ENCODE data around the gene MATK.
"Not testable (repeated sequence)": the region's sequence is repeated elsewhere in the genome, so short reads cannot be mapped to it uniquely, and the experiment has no call there.

The MATK gene

DNA sequence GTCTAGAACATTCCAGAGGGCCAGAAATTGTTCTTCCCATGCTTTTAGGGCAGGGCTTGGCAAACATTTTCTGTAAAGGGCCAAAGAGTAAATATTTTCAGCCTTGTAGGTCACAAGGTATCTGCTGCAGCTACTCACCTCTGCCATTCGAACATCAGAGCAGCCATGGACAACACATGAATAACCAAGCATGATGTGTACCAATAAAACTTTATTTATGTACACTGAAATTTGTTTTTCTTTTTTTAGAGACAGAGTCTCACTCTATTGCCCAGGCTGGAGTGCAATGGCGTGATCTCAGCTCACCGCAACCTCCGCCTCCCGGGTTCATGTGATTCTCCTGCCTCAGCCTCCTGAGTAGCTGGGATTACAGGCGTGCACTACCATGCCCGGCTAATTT is 28.5 kb downstream of the MATK start:
- not testable (repeated sequence) for DNase-seq (ENCODE audit: insufficient read length, low spot score); FAIRE-seq

DNA sequence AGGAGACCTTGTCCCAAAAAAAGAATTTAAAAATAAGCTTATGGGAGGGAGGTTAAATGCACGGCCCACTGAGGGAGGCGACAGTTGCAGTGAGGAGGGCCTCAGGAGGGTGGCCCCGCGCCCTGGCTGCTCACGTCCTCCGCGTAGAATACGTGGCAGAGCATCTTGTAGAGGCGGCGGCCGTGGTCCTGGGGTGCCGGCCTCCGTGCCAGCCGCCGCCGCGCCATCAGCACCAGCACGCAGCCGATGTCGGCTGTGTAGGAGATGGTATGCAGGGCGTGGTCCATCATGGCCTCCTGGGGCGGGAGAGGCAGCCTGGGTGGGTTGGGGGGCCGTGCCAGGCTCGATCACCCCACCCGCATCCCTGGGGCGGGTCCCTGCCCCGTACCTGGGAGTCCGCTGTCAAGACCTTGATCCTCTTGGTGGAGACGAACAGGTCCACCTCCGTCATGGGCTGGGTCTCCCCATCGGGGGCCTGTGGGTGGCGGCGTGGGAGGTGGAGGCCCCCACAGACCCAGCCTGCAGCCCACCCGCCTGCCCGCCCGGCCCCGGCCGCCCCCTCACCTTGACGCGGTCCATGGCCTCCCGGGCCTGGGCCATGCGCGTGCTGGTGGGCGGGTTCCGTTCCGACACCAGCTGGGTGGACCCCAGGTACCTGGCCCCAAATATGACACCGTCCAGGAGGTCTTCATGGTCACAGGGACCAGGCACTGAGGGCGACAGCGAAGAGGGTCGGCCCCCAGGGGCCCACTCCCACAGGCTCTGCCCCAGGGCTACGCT is 32.4 kb downstream of the MATK start:
- FAIRE-seq (no peak), DNase-seq (ENCODE audit: insufficient read length, low spot score) (no peak)

DNA sequence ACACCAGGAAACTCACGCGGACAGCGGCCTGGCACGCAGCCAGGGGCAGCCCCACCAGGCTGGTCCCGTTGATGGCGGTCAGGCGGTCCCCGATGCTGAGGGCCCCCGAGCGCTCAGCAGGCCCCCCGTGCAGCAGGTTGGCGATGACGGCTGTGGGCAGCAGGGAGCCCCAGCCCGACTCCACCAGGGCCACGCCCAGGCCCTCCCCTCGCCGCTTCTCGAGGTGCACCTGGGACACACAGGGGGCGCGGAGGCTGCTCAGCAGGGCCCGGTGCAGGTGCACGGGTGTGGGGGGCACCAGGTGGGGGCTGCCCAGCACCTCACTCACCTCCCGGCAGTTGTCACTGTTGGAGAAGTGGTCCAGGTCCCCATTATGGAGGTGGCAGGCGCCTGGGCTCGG is 33.7 kb downstream of the MATK start:
- FAIRE-seq (no peak), DNase-seq (ENCODE audit: insufficient read length, low spot score) (no peak)

DNA sequence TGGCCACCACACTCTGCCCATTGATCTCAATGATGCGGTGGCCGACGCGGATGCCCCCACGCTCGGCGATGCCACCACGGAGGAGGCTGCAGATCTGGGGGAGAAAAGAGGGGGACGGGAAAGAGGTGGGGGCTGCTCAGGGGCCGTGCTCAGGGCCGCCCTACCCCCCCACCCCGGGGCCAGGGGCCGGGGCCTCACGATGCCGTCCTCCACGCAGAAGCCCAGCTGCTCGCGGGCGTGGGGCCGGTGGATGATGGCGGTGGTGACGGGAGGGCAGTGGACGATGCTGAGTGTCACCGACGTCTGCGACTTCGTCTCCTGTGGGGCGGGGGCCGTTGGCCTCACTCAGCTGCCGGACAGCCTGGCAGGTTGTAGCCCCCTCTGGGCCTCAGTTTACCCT is 34.9 kb downstream of the MATK start:
- FAIRE-seq: no peak

GRCh38 chr19:3750211-3750610 is 36.0 kb downstream of the MATK start:
- no peak for DNase-seq (ENCODE audit: insufficient read length, low spot score)

More for the DNA sequence above, 34.9 kb downstream of the MATK start:
- DNase-seq (ENCODE audit: insufficient read length, low spot score): no peak

DNA sequence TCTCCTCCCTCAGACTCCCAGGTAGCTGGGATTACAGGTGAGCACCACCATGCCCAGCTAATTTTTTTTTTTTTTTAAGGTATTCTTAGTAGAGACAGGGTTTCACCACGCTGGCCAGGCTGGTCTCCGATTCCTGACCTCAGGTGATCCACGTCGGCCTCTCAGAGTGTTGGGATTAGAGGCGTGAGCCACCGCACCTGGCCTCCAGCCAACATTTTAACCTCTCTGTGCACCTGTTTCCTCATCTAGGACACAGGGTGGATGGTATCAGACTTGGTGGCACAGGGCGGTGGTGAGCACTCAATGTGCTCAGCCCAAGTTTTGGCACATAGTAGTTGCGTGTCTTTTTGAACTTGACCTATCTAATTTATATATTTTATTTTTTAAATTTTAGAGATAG is 37.2 kb downstream of the MATK start:
- DNase-seq (ENCODE audit: insufficient read length, low spot score): no peak
- no peak for FAIRE-seq

More at GRCh38 chr19:3750211-3750610, 36.0 kb downstream of the MATK start:
- FAIRE-seq: no peak

DNA sequence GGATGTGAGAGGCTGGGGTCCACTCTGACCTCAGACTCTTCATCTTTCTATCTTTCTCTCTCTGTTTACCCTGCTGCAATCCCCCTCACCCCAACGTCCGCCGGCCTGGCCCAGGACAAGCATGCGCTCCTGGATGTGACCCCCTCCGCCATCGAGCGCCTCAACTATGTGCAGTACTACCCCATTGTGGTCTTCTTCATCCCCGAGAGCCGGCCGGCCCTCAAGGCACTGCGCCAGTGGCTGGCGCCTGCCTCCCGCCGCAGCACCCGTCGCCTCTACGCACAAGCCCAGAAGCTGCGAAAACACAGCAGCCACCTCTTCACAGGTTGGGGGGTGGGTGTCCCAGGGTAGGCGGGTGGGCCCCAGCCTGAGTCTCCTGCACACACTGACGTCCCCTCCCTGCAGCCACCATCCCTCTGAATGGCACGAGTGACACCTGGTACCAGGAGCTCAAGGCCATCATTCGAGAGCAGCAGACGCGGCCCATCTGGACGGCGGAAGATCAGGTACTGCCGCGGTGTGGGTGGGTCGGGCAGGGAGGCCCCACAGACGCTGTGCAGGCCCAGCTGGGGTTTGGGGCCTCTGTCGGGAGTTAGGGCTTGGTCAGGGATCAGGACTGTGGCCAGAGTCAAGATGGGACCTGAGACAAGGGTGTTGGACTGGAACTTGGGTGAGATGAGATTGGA is 39.7 kb downstream of the MATK start:
- no peak for FAIRE-seq
- no peak for DNase-seq (ENCODE audit: insufficient read length, low spot score)

GRCh38 chr19:3745363-3746045 is 40.7 kb downstream of the MATK start:
- no peak for FAIRE-seq
- no peak for DNase-seq (ENCODE audit: insufficient read length, low spot score)

GRCh38 chr19:3743486-3743885 is 42.7 kb downstream of the MATK start:
- FAIRE-seq (no peak), DNase-seq (ENCODE audit: insufficient read length, low spot score) (no peak)

DNA sequence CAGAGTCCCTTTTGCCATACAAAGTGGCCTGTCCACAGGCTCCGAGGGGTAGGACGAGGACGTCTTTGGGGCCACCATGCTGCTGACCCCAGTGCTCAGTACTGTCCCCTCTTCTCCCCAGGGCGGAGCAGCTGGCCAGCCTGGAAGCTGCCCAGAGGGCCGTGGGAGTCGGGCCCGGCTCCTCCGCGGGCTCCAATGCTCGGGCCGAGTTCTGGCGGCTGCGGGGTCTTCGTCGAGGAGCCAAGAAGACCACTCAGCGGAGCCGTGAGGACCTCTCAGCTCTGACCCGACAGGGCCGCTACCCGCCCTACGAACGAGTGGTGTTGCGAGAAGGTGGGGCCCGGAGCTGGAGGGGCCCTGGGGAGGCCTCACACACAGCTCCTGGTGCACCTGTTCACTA is 45.8 kb downstream of the MATK start:
- FAIRE-seq (no peak), DNase-seq (ENCODE audit: insufficient read length, low spot score) (no peak)

GRCh38 chr19:3738477-3739220 is 47.5 kb downstream of the MATK start:
- FAIRE-seq (no peak), DNase-seq (ENCODE audit: insufficient read length, low spot score) (no peak)

DNA sequence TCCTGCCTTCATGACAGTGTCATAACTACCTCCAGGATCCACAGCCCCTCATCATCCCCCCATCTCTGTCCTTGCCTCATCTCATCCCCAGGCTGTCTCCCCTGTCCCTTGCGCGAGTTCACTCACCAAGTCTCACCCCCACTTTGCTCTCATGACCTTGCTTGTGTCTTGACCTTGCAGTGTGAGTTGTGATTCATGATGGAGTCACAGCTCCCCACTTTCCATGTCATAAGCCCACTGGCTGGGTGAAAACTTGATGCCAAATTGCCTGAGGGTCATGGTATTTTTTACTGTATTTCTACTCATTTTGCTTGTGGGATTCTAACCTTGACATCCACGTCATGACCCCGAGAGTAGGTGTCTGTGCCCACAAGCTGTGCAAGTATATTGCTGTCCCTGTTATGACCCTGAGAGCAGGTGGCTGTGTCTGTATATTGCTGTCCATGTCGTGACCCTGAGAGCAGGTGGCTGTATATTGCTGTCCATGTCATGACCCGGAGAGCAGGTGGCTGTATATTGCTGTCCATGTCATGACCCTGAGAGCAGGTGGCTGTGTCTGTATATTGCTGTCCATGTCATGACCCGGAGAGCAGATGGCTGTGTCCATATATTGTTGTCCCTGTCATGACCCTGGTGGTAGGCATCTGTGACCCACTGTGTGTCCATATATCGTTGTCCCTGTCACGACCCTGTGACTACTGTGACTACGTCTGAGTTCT is 48.5 kb downstream of the MATK start:
- FAIRE-seq: no peak

DNA sequence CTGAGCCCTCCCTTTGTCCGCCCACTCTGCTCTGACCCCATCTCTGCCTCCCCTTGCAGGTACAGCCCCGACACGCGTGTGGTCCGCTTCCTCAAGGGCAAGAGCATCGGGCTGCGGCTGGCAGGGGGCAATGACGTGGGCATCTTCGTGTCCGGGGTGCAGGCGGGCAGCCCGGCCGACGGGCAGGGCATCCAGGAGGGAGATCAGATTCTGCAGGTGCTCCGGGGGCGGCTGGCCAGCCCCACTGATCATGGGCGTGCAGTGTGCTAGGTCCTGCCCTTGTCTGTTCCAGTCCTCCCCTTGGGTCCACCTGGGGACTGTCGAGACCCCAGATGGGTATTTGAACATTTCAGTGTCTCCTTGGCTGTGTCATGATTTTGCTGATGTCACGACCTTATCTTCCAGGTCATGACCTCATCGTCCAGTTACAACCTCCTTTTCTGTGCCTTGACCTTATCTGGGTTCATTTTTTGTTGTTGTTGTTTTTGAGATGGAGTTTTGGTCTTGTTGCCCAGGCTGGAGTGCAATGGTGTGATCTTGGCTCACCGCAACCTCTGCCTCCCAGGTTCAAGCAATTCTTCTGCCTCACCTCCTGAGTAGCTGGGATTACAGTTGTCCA is 50.0 kb downstream of the MATK start:
- DNase-seq (ENCODE audit: insufficient read length, low spot score) (no peak), FAIRE-seq (no peak)

More for the DNA sequence above, 48.5 kb downstream of the MATK start:
- no peak for DNase-seq (ENCODE audit: insufficient read length, low spot score)

DNA sequence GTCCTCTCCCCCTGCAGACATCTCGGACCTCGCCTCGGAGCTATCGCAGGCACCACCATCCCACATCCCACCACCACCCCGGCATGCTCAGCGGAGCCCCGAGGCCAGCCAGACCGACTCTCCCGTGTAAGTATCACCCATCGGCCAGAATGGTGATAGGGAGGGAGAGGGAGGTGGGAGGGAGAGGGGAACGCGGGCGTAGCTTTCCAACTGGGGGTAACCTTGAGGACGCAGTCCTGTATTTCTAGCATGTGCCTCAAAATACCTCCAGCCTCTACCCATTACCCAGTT is 51.9 kb downstream of the MATK start:
- DNase-seq (ENCODE audit: insufficient read length, low spot score) (no peak), FAIRE-seq (no peak)

- no peak for FAIRE-seq
- no peak for DNase-seq (ENCODE audit: insufficient read length, low spot score)
Observed at GRCh38 chr19:3733549-3734309, 52.5 kb downstream of the MATK start.

DNA sequence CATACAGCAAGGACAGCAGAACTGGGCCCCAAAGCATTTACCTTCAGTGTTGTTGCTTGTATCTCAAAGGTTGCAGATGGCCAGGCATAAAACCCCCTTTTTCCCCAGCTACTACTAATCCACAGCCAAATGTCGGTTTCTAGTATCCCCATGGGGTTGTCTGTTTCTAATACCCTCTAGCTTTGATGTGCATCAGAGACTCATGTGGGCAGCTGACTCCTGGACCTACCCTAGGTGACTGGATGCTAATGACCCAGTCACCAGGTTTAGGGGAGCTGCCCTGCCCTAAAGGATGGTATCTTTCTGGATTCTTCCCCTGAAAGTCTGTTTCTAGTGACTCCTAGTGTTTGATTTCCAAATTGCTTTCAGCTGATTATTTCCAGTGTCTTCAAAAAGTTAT is 54.1 kb downstream of the MATK start:
- DNase-seq (ENCODE audit: insufficient read length, low spot score) (no peak), FAIRE-seq (no peak)

GRCh38 chr19:3730457-3730958 is 55.7 kb downstream of the MATK start:
- DNase-seq (ENCODE audit: insufficient read length, low spot score): no peak
- no peak for FAIRE-seq

Data from HTR-8/SVneo (cell line).